Measurements from ENCODE around the gene ATP5F1D.

Gene ATP5F1D

GRCh38 chr19:1258163-1258492 lies 16.6 kb downstream of the ATP5F1D start:
- no peak for DNase-seq (ENCODE audit: low read depth in 3 of 3)

- no peak for DNase-seq (ENCODE audit: low read depth in 3 of 3)
These were observed 17.2 kb downstream of the ATP5F1D start for GRCh38 chr19:1258707-1259205.

- peak in 1 of 3 donors; percentile 70 for DNase-seq (ENCODE audit: low read depth in 3 of 3)
These were observed 17.8 kb downstream of the ATP5F1D start for GRCh38 chr19:1259206-1259875.

GRCh38 chr19:1259876-1260748 lies 18.6 kb downstream of the ATP5F1D start:
- peak in 1 of 3 donors; percentile 51 for DNase-seq (ENCODE audit: low read depth in 3 of 3)

GRCh38 chr19:1260749-1261537 lies 19.4 kb downstream of the ATP5F1D start:
- DNase-seq (ENCODE audit: low read depth in 3 of 3), result peak; percentile 92 to 97 (median 94)

DNA sequence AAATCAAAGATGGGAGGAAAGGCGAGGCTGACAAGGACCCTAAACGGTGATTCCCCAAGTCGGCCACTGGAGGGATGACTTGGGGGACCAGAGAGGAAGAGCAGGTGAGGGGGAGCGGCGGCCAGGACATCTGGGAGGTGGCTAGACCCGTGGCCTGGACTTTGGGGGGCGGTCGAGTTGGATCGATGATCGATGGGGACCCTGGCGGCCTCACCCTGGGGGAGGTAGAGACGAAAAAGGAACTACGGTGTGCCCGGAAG lies 19.9 kb downstream of the ATP5F1D start:
- no peak for DNase-seq (ENCODE audit: low read depth in 3 of 3)

- DNase-seq (ENCODE audit: low read depth in 3 of 3), result no peak
These were observed 20.5 kb downstream of the ATP5F1D start for GRCh38 chr19:1261798-1262622.

- DNase-seq (ENCODE audit: low read depth in 3 of 3), result no peak
These were observed 21.1 kb downstream of the ATP5F1D start for GRCh38 chr19:1262623-1263123.

- no peak for DNase-seq (ENCODE audit: low read depth in 3 of 3)
These were observed 21.6 kb downstream of the ATP5F1D start for GRCh38 chr19:1263188-1263587.

- no peak for DNase-seq (ENCODE audit: low read depth in 3 of 3)
These were observed 23.5 kb downstream of the ATP5F1D start for GRCh38 chr19:1264801-1265614.

DNA sequence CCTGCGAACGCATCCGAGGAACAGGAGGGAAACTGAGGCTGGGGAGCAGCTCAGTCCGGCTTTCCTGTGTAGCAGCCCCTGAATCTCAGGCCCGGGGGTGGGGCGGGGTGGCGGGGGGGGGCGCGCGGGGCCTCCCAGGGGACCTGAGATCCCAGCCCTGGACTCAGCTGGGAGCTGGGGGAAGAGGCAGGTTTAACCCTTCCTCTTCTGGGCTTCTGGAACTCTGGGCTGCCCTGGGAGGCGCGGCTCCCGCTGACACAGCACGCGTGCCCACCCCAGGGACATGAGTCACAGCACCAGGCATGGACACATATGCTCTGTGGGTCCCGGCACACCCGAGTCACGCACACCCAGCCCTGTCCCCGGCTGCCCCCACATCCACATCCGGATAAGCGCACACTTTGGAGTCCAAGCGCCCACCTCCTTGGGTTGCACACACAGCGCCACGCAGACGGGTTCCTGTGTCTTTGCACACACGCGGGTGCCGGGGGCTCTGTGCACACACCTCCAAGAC lies 24.1 kb downstream of the ATP5F1D start:
- no peak for DNase-seq (ENCODE audit: low read depth in 3 of 3)

- DNase-seq (ENCODE audit: low read depth in 3 of 3), result peak; percentile 70 to 80 (median 73)
These were observed 24.8 kb downstream of the ATP5F1D start for GRCh38 chr19:1266129-1266915.

DNA sequence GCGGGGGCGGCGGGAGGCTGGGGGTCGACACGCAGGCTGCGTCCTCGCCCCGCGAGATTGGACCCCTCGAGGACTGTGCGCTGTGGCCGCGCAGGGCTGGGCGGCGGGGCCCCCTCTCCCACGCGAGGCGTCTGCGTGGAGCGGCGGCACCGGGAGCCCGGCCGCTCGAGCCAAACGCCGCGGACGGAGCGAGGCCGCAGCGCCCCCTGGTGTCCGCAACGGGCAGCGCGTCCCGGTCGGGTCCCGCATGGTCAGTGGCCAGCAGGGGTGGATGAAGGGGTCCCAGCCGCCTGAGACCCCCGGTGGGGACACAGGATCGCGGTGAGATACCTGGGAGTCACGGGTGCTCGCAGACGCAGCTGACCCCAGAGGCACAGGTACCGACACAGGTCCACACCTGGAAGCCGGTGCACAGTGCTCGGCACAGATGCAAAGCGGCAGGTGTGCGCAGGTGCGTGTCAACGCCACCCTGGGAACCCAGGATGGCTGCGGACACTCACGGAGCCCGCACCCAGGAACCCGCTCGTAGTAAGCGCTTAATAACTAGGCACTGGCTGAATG lies 25.4 kb downstream of the ATP5F1D start:
- DNase-seq (ENCODE audit: low read depth in 3 of 3), result peak in 1 of 3 donors; percentile 60

DNA sequence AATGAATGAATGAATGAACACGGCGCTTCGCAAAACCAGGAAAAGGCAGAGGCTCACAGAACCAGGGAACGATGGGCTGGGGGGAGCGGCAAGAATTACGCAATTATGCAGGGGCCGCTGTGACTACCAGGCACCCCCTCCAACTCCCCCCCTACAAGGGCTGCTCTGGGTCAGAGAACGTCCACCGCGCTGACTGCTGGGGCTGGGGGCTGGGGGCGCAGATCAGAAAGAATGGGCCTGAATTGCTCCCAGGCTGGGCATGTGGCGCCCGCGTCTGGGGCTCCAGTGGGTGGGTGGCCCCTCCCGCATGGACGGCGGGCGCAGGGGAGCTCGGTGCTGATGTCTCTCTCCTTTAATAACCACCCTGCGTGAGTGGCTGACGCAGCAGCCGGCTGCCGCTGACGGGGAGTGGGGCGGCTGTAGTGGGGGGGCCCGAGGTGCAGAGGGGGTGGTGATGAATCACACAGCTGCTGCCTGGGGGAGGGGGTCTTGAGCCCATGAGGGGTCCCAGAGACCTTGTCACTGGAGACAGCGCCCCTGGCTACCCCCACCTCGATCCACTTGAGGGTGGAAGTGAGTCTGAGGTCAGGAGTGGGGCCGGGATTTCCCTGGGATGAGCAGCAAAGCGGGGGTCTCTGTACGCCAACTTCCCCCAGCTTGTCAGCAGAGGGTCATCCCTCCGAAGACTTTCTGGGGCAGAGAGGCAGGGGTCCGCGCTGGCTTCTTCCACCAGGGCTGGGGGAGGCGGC lies 26.1 kb downstream of the ATP5F1D start:
- no peak for DNase-seq (ENCODE audit: low read depth in 3 of 3)

GRCh38 chr19:1268226-1269064 lies 26.9 kb downstream of the ATP5F1D start:
- DNase-seq (ENCODE audit: low read depth in 3 of 3), result no peak

DNA sequence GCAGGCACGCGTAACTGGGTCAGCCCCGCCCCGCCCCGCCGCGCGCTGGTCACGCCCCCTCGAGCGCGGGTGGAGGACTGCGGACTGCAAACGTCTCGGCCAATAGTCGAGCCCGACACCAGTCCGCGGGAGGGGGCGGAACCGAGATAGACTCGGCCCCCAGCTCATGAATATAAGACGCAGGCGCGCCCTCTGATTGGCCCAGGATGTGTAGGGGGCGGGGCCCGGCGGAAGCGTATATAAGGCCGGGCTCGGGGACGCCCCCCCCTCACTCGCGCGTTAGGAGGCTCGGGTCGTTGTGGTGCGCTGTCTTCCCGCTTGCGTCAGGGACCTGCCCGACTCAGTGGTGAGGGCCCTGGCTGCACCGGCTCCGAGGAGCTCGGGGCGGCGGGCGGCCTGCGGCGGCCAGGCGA lies 27.5 kb downstream of the ATP5F1D start, which contains the start of gene CIRBP:
Gene CIRBP, plus strand, starts transcription at position 268 of the 413 bp plus-strand sequence. CDS start 1,602 bp downstream, outside the sequence.
- DNase-seq (ENCODE audit: low read depth in 3 of 3), result peak; percentile 98 to 99 (median 99)
